Measurements from ENCODE around the gene CFAP20DC.

DNA sequence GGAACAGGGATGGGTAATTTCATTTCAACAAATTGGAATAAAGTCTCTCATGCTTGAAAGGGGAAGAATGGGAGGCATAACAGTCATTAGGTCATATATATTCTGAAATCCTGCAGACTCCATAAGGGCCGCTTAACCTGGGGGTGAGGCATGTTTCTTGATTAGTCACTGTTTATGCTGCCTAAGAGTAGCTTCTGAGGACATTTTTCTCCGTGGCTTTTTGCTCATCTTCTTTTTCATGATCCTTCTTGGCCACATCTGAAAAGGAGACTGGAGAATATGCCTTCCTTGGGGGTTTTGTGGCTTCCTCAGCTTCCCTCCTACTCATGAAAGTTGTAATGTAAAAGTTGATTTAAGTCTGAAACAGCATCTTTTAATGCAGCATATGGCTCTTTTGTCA is 20.0 kb upstream of the CFAP20DC start:
- TF ChIP-seq CTCF (conservative IDR thresholded peaks at IDR 0.05 in 1 of 2, IDR thresholded peaks at IDR 0.05 in 1 of 2; ENCODE audit: low read depth in 1 of 2, low read length in 2 of 2) (no peak), EZH2 (IDR thresholded peaks at IDR 0.05; ENCODE audit: low read length, missing control alignments) (no peak)
